ENCODE results near the gene CEP72.

The CEP72 gene

DNA sequence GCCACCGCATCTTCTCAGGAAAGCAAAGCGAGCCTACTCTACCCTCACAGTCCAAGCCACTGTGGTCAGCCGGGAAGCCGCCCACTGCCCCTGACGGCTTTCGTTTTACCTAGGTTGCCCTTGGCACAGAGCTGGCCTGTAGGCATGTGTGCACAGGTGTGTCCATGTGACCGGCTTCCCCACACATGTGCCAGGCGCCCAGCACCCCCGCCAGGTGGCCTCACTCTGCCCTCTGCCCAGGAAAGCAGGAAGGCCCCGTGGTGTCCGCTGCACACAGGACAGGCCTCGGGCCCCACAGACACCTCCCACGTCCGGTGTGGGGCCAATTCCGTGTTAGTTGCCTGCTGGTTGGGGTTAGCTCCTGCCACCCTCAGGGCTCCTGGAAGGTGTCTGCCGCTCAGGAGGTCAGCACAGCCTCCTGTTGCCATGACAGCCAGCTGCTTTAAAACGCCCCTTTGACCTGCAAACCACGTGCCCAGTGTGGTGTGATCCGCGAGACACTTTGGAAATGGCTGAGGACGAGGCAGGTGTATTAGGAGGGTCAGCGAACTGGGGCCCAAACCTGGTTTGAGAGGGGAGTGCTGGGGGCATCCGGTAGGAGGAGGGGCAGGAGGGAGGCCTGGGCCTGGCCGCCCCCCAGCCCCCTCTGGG is 52.3 kb downstream of the CEP72 start:
- Histone ChIP-seq H3K4me1 (ENCODE audit: insufficient read depth, low read length) (no peaks in the 10 kb centered on the region), H3K9me3 (ENCODE audit: insufficient read depth, low read length, severe bottlenecking) (no peaks in the 10 kb centered on the region), H3K4me3 (ENCODE audit: low read depth in 1 of 2, low read length in 2 of 2) (no peak overlapping the region), H4K20me1 (ENCODE audit: insufficient read depth, low read length) (peaks cover 10% of the 10 kb centered on the region; the same call in 1 of the 2 replicates), H3K4me2 (ENCODE audit: insufficient read depth, low read length) (no peak overlapping the region), H3K79me2 (ENCODE audit: insufficient read depth, low read length) (no peaks in the 10 kb centered on the region), H3K27ac (ENCODE audit: low read length) (no peak overlapping the region), H3K9ac (ENCODE audit: low read depth, low read length) (no peak overlapping the region), H3K36me3 (ENCODE audit: insufficient read depth, low read length) (peaks cover 76% of the 10 kb centered on the region), H2AFZ (ENCODE audit: low read depth, low read length) (no peak overlapping the region), H3K27me3 (ENCODE audit: insufficient read depth, low read length, poor library complexity) (no peaks in the 10 kb centered on the region)
- DNase-seq, result no peak
- no peak for ATAC-seq (ENCODE audit: insufficient read depth, low read depth)
- TF ChIP-seq, protein P1, sequence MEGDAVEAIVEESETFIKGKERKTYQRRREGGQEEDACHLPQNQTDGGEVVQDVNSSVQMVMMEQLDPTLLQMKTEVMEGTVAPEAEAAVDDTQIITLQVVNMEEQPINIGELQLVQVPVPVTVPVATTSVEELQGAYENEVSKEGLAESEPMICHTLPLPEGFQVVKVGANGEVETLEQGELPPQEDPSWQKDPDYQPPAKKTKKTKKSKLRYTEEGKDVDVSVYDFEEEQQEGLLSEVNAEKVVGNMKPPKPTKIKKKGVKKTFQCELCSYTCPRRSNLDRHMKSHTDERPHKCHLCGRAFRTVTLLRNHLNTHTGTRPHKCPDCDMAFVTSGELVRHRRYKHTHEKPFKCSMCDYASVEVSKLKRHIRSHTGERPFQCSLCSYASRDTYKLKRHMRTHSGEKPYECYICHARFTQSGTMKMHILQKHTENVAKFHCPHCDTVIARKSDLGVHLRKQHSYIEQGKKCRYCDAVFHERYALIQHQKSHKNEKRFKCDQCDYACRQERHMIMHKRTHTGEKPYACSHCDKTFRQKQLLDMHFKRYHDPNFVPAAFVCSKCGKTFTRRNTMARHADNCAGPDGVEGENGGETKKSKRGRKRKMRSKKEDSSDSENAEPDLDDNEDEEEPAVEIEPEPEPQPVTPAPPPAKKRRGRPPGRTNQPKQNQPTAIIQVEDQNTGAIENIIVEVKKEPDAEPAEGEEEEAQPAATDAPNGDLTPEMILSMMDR (IDR thresholded peaks at IDR 0.05; ENCODE audit: borderline replicate concordance, extremely low read depth, low read length, poor library complexity, severe bottlenecking), result no peak
- no peak for TF ChIP-seq EZH2 (IDR thresholded peaks at IDR 0.05; ENCODE audit: borderline replicate concordance, low read depth, low read length, severe bottlenecking)

DNA sequence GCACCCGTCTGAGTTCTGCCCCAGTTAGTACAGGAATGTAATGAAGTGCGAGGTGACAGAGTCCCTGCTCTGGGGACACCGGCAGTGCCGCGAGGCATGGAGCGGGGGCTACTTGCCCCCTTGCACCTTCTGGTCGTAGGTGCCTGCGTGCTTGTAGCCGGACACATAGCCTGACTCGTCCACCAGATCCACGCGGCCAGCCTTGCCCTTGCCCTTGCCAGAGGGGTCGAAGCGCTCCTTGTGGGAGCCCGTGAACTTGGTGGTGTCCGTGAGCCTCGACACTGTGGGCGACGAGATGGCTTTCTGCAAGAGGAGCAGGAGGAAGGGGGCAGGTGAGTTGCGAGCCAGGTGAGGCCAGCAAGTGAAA is 52.8 kb downstream of the CEP72 start:
- TF ChIP-seq, protein P1 (IDR thresholded peaks at IDR 0.05; ENCODE audit: borderline replicate concordance, extremely low read depth, low read length, poor library complexity, severe bottlenecking), result no peak
- no peak for TF ChIP-seq EZH2 (IDR thresholded peaks at IDR 0.05; ENCODE audit: borderline replicate concordance, low read depth, low read length, severe bottlenecking)
- H4K20me1 ChIP-seq (ENCODE audit: insufficient read depth, low read length), result peaks cover 13% of the 10 kb centered on the region; the same call in 1 of the 2 replicates
- DNase-seq (no peak), ATAC-seq (ENCODE audit: insufficient read depth, low read depth) (no peak)
- H2AFZ ChIP-seq (ENCODE audit: low read depth, low read length), result no peak overlapping the region
- H3K4me3 ChIP-seq (ENCODE audit: low read depth in 1 of 2, low read length in 2 of 2), result no peak overlapping the region
- H3K79me2 ChIP-seq (ENCODE audit: insufficient read depth, low read length), result no peaks in the 10 kb centered on the region
- H3K9ac ChIP-seq (ENCODE audit: low read depth, low read length), result no peak overlapping the region
- H3K4me2 ChIP-seq (ENCODE audit: insufficient read depth, low read length), result no peak overlapping the region
- H3K27ac ChIP-seq (ENCODE audit: low read length), result no peak overlapping the region
- peaks cover 71% of the 10 kb centered on the region for H3K36me3 ChIP-seq (ENCODE audit: insufficient read depth, low read length)
- H3K4me1 ChIP-seq (ENCODE audit: insufficient read depth, low read length), result no peaks in the 10 kb centered on the region
- H3K27me3 ChIP-seq (ENCODE audit: insufficient read depth, low read length, poor library complexity), result no peaks in the 10 kb centered on the region
- no peaks in the 10 kb centered on the region for H3K9me3 ChIP-seq (ENCODE audit: insufficient read depth, low read length, severe bottlenecking)

DNA sequence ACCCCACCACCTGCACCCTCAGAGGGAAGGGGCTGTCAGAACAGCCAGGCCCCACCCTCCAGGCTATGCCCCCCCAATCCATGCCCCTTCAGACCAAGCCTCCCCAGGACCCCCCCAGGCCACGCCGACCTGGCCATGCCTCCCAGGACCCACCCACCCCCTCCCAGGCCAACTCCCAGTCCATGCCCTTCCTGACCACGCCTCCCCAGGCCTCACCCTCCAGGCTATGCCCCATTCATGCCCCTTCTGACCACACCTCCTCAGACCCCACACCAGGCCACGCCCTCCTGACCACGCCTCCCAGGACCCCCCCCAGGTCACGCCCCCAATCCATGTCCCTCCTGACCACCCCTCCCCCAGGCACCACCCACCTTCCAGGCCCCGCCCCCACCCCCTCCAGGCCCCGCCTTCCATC is 53.4 kb downstream of the CEP72 start:
- H3K27me3 ChIP-seq (ENCODE audit: insufficient read depth, low read length, poor library complexity), result no peaks in the 10 kb centered on the region
- no peak for DNase-seq
- no peaks in the 10 kb centered on the region for H3K9me3 ChIP-seq (ENCODE audit: insufficient read depth, low read length, severe bottlenecking)
- no peak overlapping the region for H3K27ac ChIP-seq (ENCODE audit: low read length)
- no peak overlapping the region for H2AFZ ChIP-seq (ENCODE audit: low read depth, low read length)
- no peak for ATAC-seq (ENCODE audit: insufficient read depth, low read depth)
- H3K4me3 ChIP-seq (ENCODE audit: low read depth in 1 of 2, low read length in 2 of 2), result no peak overlapping the region
- H4K20me1 ChIP-seq (ENCODE audit: insufficient read depth, low read length), result peaks cover 18% of the 10 kb centered on the region
- H3K79me2 ChIP-seq (ENCODE audit: insufficient read depth, low read length), result no peaks in the 10 kb centered on the region
- TF ChIP-seq, protein P1 (IDR thresholded peaks at IDR 0.05; ENCODE audit: borderline replicate concordance, extremely low read depth, low read length, poor library complexity, severe bottlenecking), result no peak
- no peak for TF ChIP-seq EZH2 (IDR thresholded peaks at IDR 0.05; ENCODE audit: borderline replicate concordance, low read depth, low read length, severe bottlenecking)
- no peak overlapping the region for H3K4me2 ChIP-seq (ENCODE audit: insufficient read depth, low read length)
- H3K36me3 ChIP-seq (ENCODE audit: insufficient read depth, low read length), result peaks cover 67% of the 10 kb centered on the region
- H3K4me1 ChIP-seq (ENCODE audit: insufficient read depth, low read length), result no peaks in the 10 kb centered on the region
- no peak overlapping the region for H3K9ac ChIP-seq (ENCODE audit: low read depth, low read length)
